Loucy (cell line): Measurements from ENCODE around the gene TCF19.
"Not testable (repeated sequence)": the region's sequence is repeated elsewhere in the genome, so short reads cannot be mapped to it uniquely, and the experiment has no call there.

Experiments
- CTCF ChIP-seq: fragments of 200-600 bp; sonication (generic); conservative IDR thresholded peaks from 2 replicates; pipeline ENCODE4 v1.5.1; 2014; ENCODE audit warnings: mild to moderate bottlenecking, antibody characterized with exemption, low read length
- EZH2phosphoT487 ChIP-seq: fragments of 200-600 bp; IDR thresholded peaks from 2 replicates; pipeline ENCODE4 v1.6.1; 2018; ENCODE audit warnings: antibody characterized with exemption, mild to moderate bottlenecking, moderate library complexity, borderline replicate concordance

GRCh38 chr6:31189223-31189622, 30.8 kb downstream of the TCF19 start:
- not testable (repeated sequence) for TF ChIP-seq EZH2phosphoT487, CTCF
